Measurements from ENCODE around the gene PDILT.

- TF ChIP-seq CTCF (IDR thresholded peaks at IDR 0.05; ENCODE audit: insufficient read depth, low read length) (no peak), POLR2AphosphoS5 (IDR thresholded peaks at IDR 0.05; ENCODE audit: low read depth) (no peak)
These were observed 56.0 kb downstream of the PDILT start for GRCh38 chr16:20348365-20349185.

Measured in HL-60 (cell line).